ENCODE results near the gene EDDM3A. TPM values are rescaled to one million over a fixed set of nuclear protein-coding genes. Genes with fewer than 3 reads are reported as not detected.

The EDDM3A gene, protein sequence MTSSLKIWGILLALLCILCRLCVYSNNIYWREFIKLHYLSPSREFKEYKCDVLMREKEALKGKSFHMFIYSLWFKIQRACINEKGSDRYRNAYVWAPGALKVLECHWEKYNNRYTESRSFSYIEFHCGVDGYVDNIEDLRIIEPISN
- not detected for total RNA-seq

DNA sequence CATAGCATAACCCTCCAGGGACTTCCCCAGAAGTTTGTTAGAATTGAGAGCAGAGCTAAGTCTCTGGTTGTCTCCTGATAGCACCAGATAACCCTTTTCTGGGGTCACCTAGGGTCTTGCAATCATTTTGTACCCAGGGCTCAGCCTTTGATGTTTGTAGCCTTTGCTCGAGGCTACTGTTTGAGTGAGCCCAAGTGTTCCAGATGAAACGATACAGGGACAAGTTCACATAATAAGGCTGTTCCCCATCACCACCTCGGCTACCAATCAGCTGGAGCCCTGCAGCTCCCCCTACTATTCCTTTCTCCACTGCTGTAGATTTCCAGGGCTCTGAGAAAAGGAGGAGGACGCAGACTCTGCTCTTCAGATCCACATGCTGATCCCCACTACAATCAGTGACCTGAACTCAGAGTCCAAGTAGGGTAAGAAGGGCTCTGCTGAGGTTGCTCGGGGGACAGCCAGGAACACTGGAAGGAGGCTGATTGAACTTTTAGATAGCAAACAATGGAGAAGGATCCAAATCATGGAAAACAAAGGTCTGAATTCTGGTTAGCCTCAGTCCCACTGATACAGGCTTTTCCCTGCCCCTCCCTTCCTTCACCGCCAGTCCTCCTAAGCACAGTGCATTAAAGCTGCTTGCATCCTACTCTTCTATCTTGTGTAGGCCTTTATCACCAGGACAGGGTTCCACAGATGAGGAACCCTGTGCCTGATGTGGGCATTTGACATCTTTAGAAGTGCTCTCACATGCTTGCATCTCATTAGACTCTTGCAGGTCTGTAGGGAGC lies at the start of gene EDDM3A:
EDDM3A (plus strand) TSS at position 317 of the 788 bp plus-strand sequence. CDS start 1,694 bp downstream, outside the sequence.
- Histone ChIP-seq H3K4me1 (no peaks in the 10 kb centered on the region), H3K27me3 (no peaks in the 10 kb centered on the region), H3K4me3 (no peak within 1 kb of the TSS), H3K27ac (no peak within 1 kb of the TSS), H3K36me3 (no peaks in the 10 kb centered on the region), H3K9me3 (no peaks in the 10 kb centered on the region)
- TF ChIP-seq, protein P1, sequence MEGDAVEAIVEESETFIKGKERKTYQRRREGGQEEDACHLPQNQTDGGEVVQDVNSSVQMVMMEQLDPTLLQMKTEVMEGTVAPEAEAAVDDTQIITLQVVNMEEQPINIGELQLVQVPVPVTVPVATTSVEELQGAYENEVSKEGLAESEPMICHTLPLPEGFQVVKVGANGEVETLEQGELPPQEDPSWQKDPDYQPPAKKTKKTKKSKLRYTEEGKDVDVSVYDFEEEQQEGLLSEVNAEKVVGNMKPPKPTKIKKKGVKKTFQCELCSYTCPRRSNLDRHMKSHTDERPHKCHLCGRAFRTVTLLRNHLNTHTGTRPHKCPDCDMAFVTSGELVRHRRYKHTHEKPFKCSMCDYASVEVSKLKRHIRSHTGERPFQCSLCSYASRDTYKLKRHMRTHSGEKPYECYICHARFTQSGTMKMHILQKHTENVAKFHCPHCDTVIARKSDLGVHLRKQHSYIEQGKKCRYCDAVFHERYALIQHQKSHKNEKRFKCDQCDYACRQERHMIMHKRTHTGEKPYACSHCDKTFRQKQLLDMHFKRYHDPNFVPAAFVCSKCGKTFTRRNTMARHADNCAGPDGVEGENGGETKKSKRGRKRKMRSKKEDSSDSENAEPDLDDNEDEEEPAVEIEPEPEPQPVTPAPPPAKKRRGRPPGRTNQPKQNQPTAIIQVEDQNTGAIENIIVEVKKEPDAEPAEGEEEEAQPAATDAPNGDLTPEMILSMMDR (IDR thresholded peaks at IDR 0.05) = no peak
- no peak for TF ChIP-seq EP300 (IDR thresholded peaks at IDR 0.05)
- no peak for TF ChIP-seq POLR2A (IDR thresholded peaks at IDR 0.05)
- 70 to 74% methylated on average over 6 of the region's 6 CpGs for WGBS, 2 donors
- DNase-seq (ENCODE audit: low spot score in 2 of 2) = no peak

DNA sequence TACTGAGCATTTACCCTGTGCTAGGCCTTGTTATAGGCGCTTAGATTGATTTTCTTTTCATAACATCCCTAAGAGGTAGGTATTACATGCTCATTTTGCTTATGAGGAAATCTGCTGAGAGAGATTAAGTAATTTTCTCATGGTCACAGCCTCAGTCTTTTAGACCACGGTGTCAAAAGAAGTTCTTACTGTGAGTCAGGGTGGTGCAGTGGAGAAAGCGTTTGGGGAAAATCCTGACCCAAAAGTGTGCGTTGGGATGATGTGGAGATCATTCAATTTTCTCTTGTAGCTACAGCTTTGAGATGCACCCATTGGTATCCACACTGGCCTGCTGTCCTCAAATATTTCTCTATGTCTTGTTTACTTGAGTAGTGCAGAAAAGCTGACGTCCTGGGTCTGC lies 48.9 kb upstream of the EDDM3A start:
- 86 to 87% methylated on average over 5 of the region's 5 CpGs for WGBS, 2 donors

DNA sequence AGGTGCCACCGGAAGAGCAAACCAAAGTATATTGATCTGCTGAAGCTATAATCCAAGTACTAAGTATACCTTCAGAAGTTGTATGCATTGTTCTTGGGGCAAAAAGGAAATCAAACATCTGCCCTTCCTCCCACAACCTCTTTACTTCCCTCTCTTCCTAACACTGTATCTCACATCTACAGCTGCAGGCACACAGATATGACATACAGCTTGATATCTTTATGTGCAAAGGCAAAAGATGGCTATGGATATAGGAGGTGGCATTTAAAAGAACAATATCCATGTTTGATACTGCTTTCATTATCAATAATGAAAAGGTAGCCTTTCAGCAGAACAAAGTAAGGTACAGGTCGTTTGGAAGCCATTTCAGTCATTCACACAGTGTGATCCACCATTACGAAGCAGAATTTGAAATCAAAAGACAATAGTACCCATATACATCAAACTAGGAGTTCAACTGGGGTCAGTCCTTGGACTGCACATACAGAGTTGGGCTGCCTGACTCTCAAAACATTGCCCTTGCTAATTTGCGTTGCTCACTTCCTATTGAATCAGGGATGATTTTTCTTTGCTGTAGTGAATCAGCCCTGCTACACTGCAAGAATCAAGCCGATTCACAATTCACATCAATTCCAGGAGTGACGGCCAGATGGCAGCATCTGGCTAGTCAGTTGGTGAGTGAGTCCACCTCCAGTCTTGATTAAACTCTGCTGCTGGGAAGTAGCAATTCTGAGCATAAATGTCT lies 48.2 kb upstream of the EDDM3A start:
- Histone ChIP-seq H3K36me3 (peaks cover 0 to 57% (median 0%) of the 10 kb centered on the region in 3 donors), H3K4me3 (no peak overlapping the region), H3K4me1 (peaks cover 0 to 9% (median 0%) of the 10 kb centered on the region in 4 donors), H3K9me3 (no peaks in the 10 kb centered on the region), H3K27me3 (no peaks in the 10 kb centered on the region), H3K27ac (no peak overlapping the region)
- TF ChIP-seq EP300 (IDR thresholded peaks at IDR 0.05) (peak in 1 of 2 donors; percentile 15), POLR2A (IDR thresholded peaks at IDR 0.05) (no peak)
- TF ChIP-seq, protein P1 (IDR thresholded peaks at IDR 0.05) = peak; percentile 57 to 71 (median 68)
- DNase-seq (ENCODE audit: low spot score in 2 of 2) = peak; percentile 34 to 68
- WGBS, 2 donors = 31 to 36% methylated on average over 6 of the region's 6 CpGs

More for the DNA sequence above, 48.9 kb upstream of the EDDM3A start:
- Histone ChIP-seq H3K36me3 (peaks cover 0 to 57% (median 0%) of the 10 kb centered on the region in 3 donors), H3K4me3 (no peak overlapping the region), H3K27ac (no peak overlapping the region), H3K4me1 (peaks cover 0 to 11% (median 1%) of the 10 kb centered on the region in 4 donors), H3K27me3 (no peaks in the 10 kb centered on the region), H3K9me3 (no peaks in the 10 kb centered on the region)
- TF ChIP-seq EP300 (IDR thresholded peaks at IDR 0.05) (no peak), POLR2A (IDR thresholded peaks at IDR 0.05) (no peak)
- TF ChIP-seq, protein P1 (IDR thresholded peaks at IDR 0.05) = no peak
- DNase-seq (ENCODE audit: low spot score in 2 of 2) = no peak

DNA sequence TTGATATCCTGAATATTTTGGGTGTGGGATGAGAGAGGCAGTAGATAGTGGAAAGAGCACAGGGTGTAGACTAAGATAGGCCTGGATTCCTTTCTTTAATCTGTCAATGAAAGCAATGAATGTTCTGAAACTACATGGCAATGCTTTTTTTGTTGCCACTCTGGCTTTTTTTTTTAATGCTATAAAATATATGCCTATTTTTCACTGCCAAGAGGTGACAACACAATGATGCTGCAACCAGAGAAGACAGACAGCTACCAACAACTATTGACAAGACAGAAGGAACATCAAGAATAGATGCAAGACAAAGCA lies 47.7 kb upstream of the EDDM3A start:
- TF ChIP-seq POLR2A (IDR thresholded peaks at IDR 0.05) (no peak), EP300 (IDR thresholded peaks at IDR 0.05) (no peak)
- TF ChIP-seq, protein P1 (IDR thresholded peaks at IDR 0.05) = no peak
- Histone ChIP-seq H3K36me3 (peaks cover 0 to 57% (median 0%) of the 10 kb centered on the region in 3 donors), H3K27ac (no peak overlapping the region), H3K27me3 (no peaks in the 10 kb centered on the region), H3K9me3 (no peaks in the 10 kb centered on the region), H3K4me1 (peaks cover 0 to 9% (median 0%) of the 10 kb centered on the region in 4 donors), H3K4me3 (no peak overlapping the region)
- DNase-seq (ENCODE audit: low spot score in 2 of 2) = no peak

Data from tibial nerve (tissue), 4 donors.